GM13977 (cell line): ENCODE data around the gene POFUT2.
"Not testable (repeated sequence)": the region's sequence is repeated elsewhere in the genome, so short reads cannot be mapped to it uniquely, and the experiment has no call there.

Experiments used
- DNase-seq: peaks from one replicate; pipeline ENCODE4 v3.0.0; 2012; ENCODE audit warnings: low spot score
- CTCF ChIP-seq: IDR thresholded peaks from 2 replicates; pipeline ENCODE4 v1.5.1; 2012; ENCODE audit warnings: mild to moderate bottlenecking, control low read depth; ENCODE audit not compliant: insufficient read depth; ENCODE audit errors: extremely low read depth, missing control alignments
- in situ Hi-C: fragments of 300-500 bp; cut with MboI; formaldehyde crosslinking; loops from one replicate; pipeline ENCODE4 v1.12.0; 2022; ENCODE audit warnings: low sequenced_read_pairs, low pct_unique_long_range_greater_than_20kb, mixed read lengths, inconsistent platforms; ENCODE audit not compliant: unreplicated experiment

The POFUT2 gene

GRCh38 chr21:45317398-45318145, 29.9 kb upstream of the POFUT2 start:
- in situ Hi-C loops, result no loop called here
- no peak for DNase-seq
- TF ChIP-seq CTCF, result no peak

- in situ Hi-C loops, result no loop called here
Measured at GRCh38 chr21:45316871-45317397, 29.2 kb upstream of the POFUT2 start.

GRCh38 chr21:45315676-45316470, 28.2 kb upstream of the POFUT2 start:
- in situ Hi-C loops, DNase-seq: not testable (repeated sequence)

More at GRCh38 chr21:45316871-45317397, 29.2 kb upstream of the POFUT2 start:
- no peak for DNase-seq
- no peak for TF ChIP-seq CTCF

- in situ Hi-C loops, result no loop called here
- TF ChIP-seq CTCF, result no peak
Measured at GRCh38 chr21:45313682-45314081, 26.0 kb upstream of the POFUT2 start.

GRCh38 chr21:45313015-45313414, 25.3 kb upstream of the POFUT2 start:
- TF ChIP-seq CTCF, result no peak
- no peak for DNase-seq
- in situ Hi-C loops, result no loop called here

More at GRCh38 chr21:45313682-45314081, 26.0 kb upstream of the POFUT2 start:
- DNase-seq, result no peak

GRCh38 chr21:45312296-45312695, 24.6 kb upstream of the POFUT2 start:
- in situ Hi-C loops, result no loop called here
- DNase-seq, result no peak
- TF ChIP-seq CTCF, result no peak

- TF ChIP-seq CTCF, result no peak
- no peak for DNase-seq
- in situ Hi-C loops, result no loop called here
Measured at GRCh38 chr21:45310459-45310858, 22.8 kb upstream of the POFUT2 start.
